22Rv1 (cell line): ENCODE results near the gene CISH.

Experiments
- H3K27ac ChIP-seq: fragments of 450-650 bp; 2 replicates; pipeline ENCODE4 v1.5.1; 2017
- ZFX ChIP-seq: fragments of 450-650 bp; IDR thresholded peaks from 2 replicates; pipeline ENCODE4 v1.6.1; 2017; ENCODE audit warnings: antibody characterized with exemption, borderline replicate concordance
- TF ChIP-seq, protein P1 (sequence below): fragments of 450-650 bp; IDR thresholded peaks from 2 replicates; pipeline ENCODE4 v1.5.1; 2017; ENCODE audit warnings: mild to moderate bottlenecking

Gene CISH

DNA sequence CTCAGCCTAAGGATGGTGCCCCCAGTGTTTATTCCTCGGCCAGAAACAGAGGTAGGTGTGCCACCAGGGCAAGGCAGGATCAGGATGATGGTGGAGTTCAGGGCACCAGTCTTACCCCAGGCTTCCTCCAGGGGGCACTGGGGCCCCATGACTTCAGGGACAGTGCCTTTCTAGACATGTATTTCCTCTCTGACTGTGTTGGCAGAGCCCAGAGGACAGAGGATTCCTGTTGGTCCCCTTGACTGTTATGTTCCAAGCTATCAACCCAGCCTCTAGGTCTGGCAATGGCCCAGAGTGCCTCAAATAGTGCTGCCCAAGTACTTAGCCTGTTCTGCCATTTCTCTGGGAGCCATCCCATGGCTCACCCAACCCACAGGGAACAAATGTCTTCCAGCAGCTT is 39.4 kb downstream of the CISH start:
- H3K27ac ChIP-seq, result no peak overlapping the region
- TF ChIP-seq, protein P1, sequence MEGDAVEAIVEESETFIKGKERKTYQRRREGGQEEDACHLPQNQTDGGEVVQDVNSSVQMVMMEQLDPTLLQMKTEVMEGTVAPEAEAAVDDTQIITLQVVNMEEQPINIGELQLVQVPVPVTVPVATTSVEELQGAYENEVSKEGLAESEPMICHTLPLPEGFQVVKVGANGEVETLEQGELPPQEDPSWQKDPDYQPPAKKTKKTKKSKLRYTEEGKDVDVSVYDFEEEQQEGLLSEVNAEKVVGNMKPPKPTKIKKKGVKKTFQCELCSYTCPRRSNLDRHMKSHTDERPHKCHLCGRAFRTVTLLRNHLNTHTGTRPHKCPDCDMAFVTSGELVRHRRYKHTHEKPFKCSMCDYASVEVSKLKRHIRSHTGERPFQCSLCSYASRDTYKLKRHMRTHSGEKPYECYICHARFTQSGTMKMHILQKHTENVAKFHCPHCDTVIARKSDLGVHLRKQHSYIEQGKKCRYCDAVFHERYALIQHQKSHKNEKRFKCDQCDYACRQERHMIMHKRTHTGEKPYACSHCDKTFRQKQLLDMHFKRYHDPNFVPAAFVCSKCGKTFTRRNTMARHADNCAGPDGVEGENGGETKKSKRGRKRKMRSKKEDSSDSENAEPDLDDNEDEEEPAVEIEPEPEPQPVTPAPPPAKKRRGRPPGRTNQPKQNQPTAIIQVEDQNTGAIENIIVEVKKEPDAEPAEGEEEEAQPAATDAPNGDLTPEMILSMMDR, result peak; percentile 85
- TF ChIP-seq ZFX, result no peak

DNA sequence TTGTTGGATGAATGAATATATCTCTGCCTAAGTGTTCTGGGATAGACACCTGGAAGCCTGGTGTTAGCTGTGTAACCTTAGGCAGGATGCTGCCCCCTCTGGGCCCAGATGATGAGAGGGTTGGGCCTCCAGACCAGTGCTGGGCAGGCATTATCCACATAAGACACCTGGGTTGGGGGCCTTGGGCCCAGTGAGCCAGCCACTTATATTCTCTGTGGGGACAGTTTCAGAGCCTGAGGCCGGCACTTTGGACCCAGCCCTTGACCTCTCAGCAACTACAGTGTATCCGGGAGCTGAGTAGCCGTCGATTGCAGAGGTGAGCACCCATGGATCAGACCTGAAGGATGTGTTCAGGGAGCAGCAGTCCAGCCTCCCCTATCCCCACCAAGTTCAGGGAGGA is 40.1 kb downstream of the CISH start:
- TF ChIP-seq, protein P1, result no peak
- TF ChIP-seq ZFX, result no peak
- H3K27ac ChIP-seq, result no peak overlapping the region

DNA sequence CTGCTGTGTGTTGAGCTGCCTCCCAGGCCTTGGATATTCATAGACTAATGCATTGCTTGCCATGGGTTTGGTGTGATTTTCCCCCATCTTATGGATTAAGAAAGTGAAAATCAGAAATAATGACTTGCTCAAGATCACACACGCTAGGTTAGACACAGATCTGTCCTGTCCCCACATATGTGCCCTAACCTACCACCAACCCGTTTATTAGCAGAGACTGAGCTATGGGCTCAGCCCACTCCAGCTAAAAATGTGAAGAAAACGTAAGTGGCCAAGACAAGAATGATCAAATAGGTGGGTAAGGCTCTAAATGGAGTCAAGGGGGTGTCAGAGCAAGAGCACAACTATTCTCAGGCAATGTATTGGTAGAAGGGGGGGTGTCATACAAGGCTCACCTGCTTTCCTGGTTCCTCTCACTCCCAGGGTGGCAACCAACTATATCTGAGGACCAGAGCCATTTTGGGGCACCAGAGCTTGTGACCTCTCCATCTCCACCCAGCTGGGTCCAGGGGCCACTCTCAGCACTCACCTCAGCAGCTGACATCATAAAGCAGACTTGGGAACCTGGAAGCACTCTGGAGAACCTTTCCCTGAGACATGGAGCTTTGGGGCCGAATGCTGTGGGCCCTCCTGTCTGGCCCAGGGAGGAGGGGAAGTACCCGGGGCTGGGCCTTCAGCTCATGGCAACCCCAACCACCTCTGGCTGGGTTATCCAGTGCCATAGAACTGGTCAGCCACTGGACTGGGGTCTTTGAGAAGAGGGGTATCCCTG is 40.9 kb downstream of the CISH start:
- no peak overlapping the region for H3K27ac ChIP-seq
- TF ChIP-seq, protein P1, result no peak
- TF ChIP-seq ZFX, result no peak

GRCh38 chr3:50568947-50569749 is 42.4 kb downstream of the CISH start, which contains the start of gene HEMK1:
Gene HEMK1, plus strand, starts transcription at chr3:50569522. Its CDS starts 1,583 bp downstream, at chr3:50571105.
- peak within 1 kb of the TSS; percentile 80 for H3K27ac ChIP-seq

DNA sequence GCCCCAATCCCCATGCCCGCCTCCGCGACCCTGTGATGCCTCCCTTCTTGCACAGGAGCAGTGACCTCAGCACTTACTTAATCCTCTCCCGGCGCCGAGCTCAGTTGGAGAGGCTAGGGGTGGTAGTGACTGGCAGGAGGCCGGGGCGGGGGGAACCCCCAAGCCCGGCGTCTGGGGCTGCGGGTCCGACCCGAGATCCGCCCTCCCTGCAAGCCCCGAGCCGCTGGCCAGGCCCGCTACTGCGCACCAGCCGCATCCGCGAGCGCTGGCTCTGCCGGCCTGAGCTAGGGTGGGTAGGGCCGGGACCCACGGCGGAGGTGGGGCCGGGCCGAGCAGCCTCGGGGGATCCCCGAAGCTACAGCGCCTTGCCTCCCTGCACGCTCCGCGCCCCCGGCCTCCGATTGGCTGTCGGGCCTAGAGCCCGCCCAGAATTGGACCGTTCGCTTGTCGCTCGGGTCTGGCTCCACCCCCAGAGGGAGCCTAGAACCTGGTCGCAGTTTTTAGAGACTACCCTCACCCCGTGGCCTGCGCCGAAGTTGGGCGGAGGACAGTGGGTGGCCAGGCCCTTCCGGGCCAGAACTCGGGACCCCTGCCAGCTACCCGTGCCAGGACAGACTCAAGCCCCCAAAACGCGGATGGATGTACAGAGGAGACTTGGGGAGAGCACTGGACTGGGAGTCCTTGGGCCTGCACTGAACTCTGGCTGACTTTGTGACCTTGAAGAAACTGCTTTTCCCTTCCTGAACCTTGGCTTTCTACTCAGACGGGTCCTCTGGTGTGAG is 44.0 kb downstream of the CISH start, which contains the start of gene C3orf18:
TSS of gene C3orf18 (minus strand) at position 362 of the 782 bp plus-strand sequence. CDS start 2,048 bp downstream, outside the sequence.
- peak within 1 kb of the TSS; percentile 80 for H3K27ac ChIP-seq
- TF ChIP-seq, protein P1, result no peak
- no peak for TF ChIP-seq ZFX

More at GRCh38 chr3:50568947-50569749, 42.4 kb downstream of the CISH start, which contains the start of gene HEMK1:
- TF ChIP-seq, protein P1, result no peak
- no peak for TF ChIP-seq ZFX

GRCh38 chr3:50567011-50567385 is 44.6 kb downstream of the CISH start:
- no peak overlapping the region for H3K27ac ChIP-seq
- TF ChIP-seq, protein P1, result no peak
- TF ChIP-seq ZFX, result no peak
